Progenitor cell of endocrine pancreas (in vitro differentiated cells): ENCODE data around the gene STK17B. TPM values are rescaled to one million over a fixed set of nuclear protein-coding genes. Genes with fewer than 3 reads are reported as not detected.
A peak's percentile ranks its signal among the peaks of the same experiment; 100 is the strongest.

ENCODE experiments used
- DNase-seq: peaks from one replicate; pipeline ENCODE4 v3.0.0; 2021; ENCODE audit warnings: low spot score; ENCODE audit not compliant: unreplicated experiment
- H3K27ac Mint-ChIP-seq: 2 replicates; pipeline ENCODE4 v1.8.0; 2021; ENCODE audit warnings: mild to moderate bottlenecking, moderate library complexity, mixed read lengths
- H3K27me3 Mint-ChIP-seq: 2 replicates; pipeline ENCODE4 v1.8.0; 2021; ENCODE audit warnings: mixed read lengths
- H3K36me3 Mint-ChIP-seq: 2 replicates; pipeline ENCODE4 v1.8.0; 2022; ENCODE audit warnings: mixed read lengths; ENCODE audit not compliant: insufficient read depth
- H3K4me1 Mint-ChIP-seq: 2 replicates; pipeline ENCODE4 v1.8.0; 2021; ENCODE audit warnings: low read depth, mixed read lengths
- H3K4me3 Mint-ChIP-seq: 2 replicates; pipeline ENCODE4 v1.8.0; 2021; ENCODE audit warnings: low read depth, mild to moderate bottlenecking, moderate library complexity, mixed read lengths
- H3K9me3 Mint-ChIP-seq: 2 replicates; pipeline ENCODE4 v1.8.0; 2021; ENCODE audit warnings: low read depth, mixed read lengths
- CTCF ChIP-seq: fragments of 200-600 bp; sonication (generic); IDR thresholded peaks from one replicate; pipeline ENCODE4 v1.5.0; 2021; ENCODE audit warnings: antibody characterized with exemption, mild to moderate bottlenecking; ENCODE audit not compliant: unreplicated experiment
- total RNA-seq: library from RNA; stranded (reverse); gene quantifications from 2 replicates; pipeline ENCODE4 v1.2.1, GENCODE V29; 2021

The STK17B gene
- total RNA-seq, 1 donor from 2014 or later: 3.4 TPM

- Mint-ChIP-seq H3K9me3 (no peaks in the 10 kb centered on the region), H3K27me3 (no peaks in the 10 kb centered on the region), H3K27ac (no peak overlapping the region), H3K4me3 (no peak overlapping the region), H3K36me3 (no peaks in the 10 kb centered on the region), H3K4me1 (peaks cover 16% of the 10 kb centered on the region)
- no peak for TF ChIP-seq CTCF
- DNase-seq: no peak
Measured at GRCh38 chr2:196117214-196117705, 54.1 kb downstream of the STK17B start.

DNA sequence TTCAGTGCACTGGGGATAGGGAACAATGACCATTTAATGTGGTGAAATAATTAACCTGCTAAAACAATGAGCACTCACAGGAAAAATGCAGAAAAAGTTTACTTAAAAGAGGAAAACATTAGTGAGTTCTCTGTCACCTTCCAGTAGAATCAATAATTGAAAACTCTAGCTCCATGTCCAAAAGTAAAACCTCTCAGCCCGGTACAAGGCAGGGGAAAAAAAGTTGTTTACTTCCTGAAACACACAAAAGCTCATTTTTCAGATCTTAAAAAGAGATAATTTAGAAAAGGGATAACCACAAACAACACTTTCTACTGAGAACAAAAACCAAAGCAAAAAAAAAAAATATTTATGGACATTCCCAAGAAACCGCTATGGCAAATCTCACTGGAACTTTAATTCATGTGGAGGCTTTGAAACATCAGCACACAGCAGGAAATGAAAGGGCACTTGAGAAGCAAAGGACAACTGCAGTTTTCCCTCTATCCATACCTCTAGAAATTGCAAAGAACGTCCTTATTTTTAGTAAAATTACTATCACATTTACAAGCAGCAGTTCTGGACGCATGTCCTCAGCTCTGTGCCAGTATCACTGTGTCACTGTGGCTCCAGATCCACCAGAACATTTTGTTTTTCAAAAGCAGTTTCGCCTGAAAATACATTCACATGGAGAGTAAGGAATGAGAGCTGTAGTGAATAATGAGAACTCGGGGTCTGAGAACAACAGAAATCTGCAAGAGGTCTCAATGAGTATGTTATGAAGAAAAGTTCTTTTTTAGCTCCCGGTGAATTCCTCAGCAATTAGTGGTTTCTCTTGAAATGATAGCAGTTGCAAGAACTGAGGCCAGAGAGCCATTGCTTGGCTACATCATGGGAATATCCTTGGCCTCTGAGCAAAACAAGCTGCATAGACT, 58.1 kb downstream of the STK17B start:
- no peak for DNase-seq
- no peaks in the 10 kb centered on the region for H3K9me3 Mint-ChIP-seq
- TF ChIP-seq CTCF: no peak
- no peaks in the 10 kb centered on the region for H3K36me3 Mint-ChIP-seq
- H3K4me1 Mint-ChIP-seq: peaks cover 19% of the 10 kb centered on the region
- H3K27ac Mint-ChIP-seq: peak overlapping the region; percentile 90
- no peak overlapping the region for H3K4me3 Mint-ChIP-seq
- H3K27me3 Mint-ChIP-seq: no peaks in the 10 kb centered on the region

DNA sequence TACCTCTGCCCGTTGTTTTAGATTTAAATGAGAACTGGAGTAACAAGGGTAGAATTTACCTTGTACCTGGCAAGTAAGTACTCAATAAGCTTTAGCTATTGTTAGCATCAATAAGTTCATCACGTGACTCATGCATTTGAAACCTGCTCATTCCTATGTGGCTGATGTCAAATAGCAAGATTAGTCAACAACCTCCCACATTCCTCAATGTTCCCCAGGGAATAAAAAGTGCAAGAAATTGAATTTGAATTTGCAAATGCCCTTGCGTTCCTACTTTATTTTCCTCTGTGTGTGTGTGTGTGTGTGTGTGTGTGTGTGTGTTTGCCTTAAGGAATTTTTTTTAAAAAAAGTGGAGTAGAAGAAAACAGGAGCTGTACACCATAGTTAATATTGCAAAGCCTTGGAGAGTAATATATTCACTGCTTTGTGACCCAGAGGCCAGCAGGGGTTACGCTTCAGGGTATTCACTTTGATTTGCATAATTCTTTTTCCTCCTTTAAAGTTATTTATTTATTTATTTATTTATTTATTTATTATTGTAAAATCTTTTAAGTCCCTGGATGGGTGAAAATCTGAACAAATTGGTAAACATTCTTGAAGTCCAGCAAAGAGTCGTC, 58.9 kb downstream of the STK17B start:
- Mint-ChIP-seq H3K4me3 (no peak overlapping the region), H3K9me3 (no peaks in the 10 kb centered on the region), H3K27ac (peak overlapping the region; percentile 90), H3K4me1 (peaks cover 19% of the 10 kb centered on the region), H3K27me3 (no peaks in the 10 kb centered on the region), H3K36me3 (no peaks in the 10 kb centered on the region)
- no peak for DNase-seq
- no peak for TF ChIP-seq CTCF

DNA sequence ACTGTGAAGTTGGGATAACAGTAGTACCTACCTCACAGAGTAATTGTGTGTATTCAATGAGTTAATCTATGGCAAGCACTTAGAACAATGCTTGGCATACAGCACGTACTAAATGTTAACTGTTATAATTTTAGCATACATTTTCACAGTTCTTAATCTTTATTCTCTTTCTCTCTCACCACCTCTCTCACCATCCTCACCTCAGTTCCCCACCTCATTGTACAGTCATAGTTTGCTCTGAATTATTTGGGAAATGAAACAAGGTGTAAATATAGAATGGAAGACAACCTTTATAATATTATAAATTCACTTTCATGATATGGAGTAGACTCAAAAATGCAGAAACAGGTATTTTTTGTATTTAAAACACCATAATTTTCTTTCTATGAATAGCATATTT, 62.8 kb downstream of the STK17B start:
- H3K36me3 Mint-ChIP-seq: no peaks in the 10 kb centered on the region
- H3K27me3 Mint-ChIP-seq: no peaks in the 10 kb centered on the region
- peaks cover 15% of the 10 kb centered on the region for H3K4me1 Mint-ChIP-seq
- no peaks in the 10 kb centered on the region for H3K9me3 Mint-ChIP-seq
- no peak overlapping the region for H3K4me3 Mint-ChIP-seq
- no peak overlapping the region for H3K27ac Mint-ChIP-seq
- no peak for TF ChIP-seq CTCF
- no peak for DNase-seq

DNA sequence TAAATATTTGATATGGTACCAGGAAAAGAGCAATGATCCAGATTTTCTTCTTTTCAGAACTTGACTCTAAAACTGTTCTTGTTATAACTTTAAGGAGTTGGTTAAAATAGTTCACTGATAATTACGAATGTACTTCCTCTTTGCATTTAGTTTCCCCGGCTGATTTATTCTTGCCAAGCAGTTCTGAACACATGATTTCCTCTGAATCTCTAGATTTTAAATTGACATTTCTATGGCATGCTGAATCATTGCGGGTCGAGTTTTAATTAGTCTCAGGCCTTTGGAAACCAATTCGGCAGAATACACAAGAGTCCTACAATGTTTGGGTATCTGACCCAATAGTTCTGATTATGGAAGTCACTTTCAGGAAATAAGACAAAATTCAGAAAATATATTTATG, 65.4 kb downstream of the STK17B start:
- no peaks in the 10 kb centered on the region for H3K9me3 Mint-ChIP-seq
- H3K4me3 Mint-ChIP-seq: no peak overlapping the region
- TF ChIP-seq CTCF: no peak
- H3K36me3 Mint-ChIP-seq: no peaks in the 10 kb centered on the region
- H3K27ac Mint-ChIP-seq: no peak overlapping the region
- no peaks in the 10 kb centered on the region for H3K4me1 Mint-ChIP-seq
- H3K27me3 Mint-ChIP-seq: no peaks in the 10 kb centered on the region
- DNase-seq: no peak
